SKM-1 (cell line): ENCODE results near the gene PRG3.
A peak's percentile ranks its signal among the peaks of the same experiment; 100 is the strongest.
"Not testable (repeated sequence)": the region's sequence is repeated elsewhere in the genome, so short reads cannot be mapped to it uniquely, and the experiment has no call there.

Experiments used
- DNase-seq: peaks from one replicate; lab custom pipeline; 2025; ENCODE audit not compliant: unreplicated experiment; lab: John Stamatoyannopoulos, UW

The PRG3 gene

DNA sequence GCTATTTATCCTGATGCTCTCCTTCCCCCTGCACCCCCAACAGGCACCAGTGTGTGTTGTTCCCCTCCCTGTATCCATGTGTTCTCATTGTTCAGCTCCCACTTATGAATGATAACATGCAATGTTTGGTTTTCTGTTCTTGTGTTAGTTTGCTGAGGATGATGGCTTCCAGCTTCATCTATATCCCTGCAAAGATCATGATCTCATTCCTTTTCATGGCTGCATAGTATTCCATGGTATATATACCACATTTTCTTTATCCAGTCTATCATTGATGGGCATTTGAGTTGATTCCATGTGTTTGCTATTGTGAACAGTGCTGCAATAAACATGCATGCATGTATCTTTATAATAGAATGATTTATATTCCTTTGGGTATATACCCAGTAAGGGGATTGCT, 19.5 kb downstream of the PRG3 start:
- not testable (repeated sequence) for DNase-seq

DNA sequence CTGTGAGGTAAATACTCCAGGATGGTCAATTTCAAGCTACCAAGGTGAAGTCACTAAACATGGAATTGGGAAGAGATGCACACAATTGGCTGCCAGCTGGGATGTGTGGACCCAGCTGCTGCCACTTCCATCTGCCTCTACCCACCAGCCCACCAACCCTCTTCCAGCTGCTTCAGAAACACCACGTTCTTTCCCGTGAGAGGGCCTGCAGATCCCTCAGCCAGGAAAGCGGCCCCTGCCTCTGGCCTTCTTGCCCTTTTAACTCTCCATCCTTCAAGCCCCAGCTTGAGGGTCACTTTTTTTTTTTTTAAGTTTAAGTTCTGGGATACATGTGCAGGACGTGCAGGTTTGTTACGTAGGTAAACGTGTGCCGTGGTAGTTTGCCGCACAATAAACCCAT, 20.0 kb downstream of the PRG3 start:
- no peak for DNase-seq

DNA sequence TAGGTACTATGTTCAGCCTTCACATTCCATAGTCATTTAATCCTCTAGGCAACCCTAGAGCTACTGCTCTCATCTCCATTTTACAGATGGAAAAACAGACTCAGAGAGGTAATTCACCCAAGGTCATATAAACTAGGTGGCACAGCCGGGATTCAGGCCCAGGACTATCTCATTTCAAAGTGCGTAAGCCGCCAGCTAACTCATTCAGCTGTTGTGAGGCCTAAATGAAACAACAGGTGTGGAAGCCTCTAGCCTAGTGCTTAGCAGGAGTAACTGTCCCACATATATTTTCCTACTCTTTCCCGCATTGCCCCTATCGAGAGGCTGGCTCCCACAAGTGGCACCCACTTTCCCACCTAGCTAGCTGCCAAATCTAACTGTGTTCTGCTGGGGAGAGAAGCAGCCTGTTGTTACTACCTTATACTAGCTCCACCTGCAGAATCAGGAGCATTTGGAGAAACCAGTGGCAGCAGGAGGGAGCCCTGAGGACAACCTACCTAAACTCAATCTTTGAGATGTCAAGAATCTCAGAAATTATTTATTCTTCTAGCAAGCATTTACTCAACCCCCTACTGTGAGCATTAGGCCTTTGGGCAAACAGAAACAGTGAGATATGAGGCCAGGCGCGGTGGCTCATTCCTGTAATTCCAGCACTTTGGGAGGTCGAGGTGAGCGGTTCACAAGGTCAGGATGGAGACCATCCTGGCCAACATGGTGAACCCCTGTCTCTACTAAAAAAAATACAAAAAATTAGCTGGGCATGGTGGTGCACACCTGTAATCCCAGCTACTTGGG, 20.9 kb downstream of the PRG3 start:
- no peak for DNase-seq

DNA sequence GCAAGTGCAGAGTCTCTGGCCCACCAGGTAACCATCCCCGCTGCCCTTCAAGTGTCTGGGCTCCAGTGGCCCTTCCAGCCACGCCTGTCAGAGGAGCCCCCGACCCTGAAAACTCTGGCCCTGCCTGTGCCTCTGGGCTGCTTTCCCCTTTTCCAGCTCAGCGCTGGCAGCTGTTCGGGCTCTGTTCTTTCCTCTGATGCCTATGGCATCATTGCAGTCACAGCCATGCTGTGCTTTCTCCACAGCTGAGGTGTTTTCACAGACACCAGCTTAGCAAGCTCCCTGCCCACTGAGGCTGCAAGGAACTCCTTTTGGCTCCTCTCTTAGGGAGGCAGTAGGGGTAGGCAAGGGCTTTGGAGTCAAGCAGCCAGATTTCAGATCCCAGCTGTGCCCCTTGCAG, 21.6 kb downstream of the PRG3 start:
- no peak for DNase-seq

DNA sequence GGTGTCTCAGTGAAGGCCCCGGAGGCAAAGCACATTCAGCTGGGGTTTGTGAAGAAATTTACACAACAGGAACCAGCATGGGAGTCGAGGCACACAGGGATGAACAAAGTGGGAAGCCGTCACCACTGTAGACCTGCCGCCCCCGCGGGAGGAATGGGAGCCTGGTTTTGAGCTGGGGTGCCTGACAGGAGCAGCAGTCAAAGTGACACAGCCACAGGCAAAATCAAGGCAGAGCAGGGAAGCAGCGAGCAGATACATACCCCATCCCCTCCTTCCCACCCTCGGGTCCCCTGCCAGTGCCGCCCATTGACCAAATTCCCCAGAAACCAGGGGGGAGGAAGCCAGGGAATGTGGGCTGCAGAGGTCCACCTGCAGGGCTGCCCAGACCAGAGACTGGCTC, 22.0 kb downstream of the PRG3 start:
- DNase-seq: no peak

DNA sequence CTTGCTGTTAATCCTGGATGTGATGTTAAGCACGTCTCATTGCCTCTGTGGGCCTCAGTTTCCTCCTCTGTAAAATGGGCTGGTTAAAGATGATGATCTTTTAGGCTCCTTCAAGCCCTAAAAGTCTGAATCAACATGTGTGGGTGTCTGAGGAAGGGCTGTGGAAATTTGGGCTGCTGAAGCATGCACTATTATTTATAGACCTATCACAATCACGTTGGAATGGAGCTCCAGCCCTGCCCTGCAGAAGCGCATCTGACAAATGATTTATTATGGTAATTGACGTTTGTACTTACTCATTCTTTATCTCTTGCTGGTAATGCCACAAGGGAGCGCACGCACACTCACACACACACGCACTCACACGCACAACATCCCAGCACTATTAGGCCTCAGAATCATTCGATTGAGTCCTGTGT, 22.4 kb downstream of the PRG3 start:
- DNase-seq: no peak

DNA sequence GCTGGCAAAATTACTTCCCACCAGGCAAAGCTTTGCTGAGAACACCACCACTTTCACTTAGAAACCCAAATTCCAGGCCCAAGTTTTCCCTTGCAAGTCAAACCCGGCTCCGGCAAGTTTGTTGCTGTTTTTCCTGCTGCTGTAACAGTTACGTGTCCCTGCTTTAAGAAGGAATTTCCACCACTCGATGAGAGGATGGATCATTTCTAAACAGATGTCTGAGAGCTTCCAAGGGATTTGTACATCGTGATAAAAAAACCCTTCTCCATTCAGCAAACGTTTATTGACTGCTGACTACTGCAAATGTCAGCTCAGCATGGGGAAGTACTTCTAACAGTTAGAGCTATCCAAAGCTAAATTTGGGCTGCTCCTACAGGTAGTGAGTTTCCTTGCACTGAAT, 23.1 kb downstream of the PRG3 start:
- no peak for DNase-seq

DNA sequence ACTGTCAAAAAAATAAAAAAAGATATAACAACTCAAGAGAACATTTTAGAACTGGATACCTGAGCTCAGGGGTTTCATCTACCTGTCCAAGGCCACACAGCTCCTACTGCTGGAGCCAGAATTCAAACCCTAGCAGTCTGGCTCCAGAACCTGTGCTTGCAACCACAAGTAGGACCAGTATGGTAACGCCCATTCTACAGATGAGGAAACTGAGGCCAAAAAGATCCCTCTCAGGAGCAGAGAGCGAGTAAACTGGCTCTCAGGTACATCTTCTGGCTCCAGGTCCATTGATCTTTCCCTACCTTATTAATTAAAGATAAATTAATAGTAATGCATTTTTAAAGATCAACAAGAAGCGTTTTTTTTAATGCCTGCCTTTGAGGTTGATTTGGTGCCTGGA, 23.6 kb downstream of the PRG3 start:
- DNase-seq: no peak

DNA sequence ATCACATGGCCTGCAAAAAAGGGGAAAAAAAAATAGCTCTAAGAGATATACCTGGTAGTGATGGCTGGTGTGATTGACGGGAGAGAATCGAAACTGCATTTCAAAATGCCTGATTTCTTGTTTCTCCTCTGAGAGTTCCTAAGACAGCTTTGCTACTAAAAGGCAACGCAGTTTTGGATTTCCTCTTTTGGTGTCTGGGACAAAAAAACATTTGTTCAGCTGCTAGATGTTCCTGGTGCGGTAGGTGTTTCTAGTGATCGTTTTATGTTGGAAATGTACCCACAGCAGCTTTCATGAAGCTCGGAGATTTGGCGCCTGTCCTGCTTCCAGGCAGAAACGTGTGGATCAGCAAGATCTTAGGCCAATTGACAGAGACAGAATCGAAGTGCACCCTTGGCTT, 24.7 kb downstream of the PRG3 start:
- DNase-seq: no peak

DNA sequence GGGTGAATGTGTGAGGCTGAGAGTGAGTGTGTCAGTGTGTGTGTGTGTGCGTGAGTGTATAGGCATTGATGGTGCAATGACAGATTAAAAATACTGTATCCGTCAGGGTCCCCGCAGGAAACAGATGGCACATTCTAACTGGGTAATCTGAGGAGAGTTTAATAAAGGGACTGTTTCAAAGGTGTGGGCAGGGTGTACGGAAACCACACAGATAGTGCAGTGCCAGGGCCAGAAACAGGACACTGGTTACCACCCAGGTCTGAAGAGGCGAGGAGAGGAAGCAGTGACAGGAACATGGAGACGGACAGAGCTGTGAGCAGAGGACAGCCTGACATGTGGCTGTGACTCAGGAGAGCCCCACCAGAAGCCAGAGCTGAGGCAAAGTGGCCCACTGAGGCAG, 26.3 kb downstream of the PRG3 start:
- DNase-seq: no peak

DNA sequence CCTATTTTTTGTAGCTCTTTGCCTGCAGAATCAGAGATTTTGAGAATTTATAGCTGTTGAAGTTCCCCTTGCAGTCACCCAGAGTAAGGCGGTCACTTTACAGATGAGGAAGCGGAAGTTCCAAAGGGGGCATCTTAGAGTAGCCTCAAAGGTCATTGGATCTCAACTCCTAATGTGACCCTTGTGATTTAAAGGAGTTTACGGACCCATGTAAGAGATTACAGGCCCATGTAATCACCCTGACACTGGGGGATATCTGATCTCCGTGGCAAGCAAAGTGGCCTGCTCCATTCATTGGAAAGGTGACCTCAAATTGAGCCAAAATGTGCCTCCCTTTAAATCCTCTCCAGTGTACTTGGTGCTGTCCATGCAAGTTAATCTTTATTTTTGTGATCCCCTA, 27.1 kb downstream of the PRG3 start:
- DNase-seq: no peak

DNA sequence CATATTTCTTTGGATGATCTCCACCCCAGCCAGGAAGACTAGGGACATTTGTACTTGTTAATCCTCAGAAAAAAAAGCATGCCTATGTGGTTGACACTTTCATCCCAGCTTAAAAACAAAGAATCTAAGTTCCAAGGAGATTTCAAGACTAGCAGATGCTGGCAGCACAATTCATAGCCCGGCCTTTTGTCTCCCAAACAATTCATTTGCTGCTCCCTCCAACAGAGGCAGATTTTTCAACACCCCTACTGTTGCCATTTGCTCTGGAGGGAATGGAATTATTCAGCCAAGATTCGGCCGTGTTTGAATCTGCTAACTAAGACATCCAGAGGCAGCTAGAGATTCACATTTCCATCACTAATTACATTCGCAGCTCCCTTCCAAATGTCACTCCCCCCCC, 27.5 kb downstream of the PRG3 start:
- no peak for DNase-seq

DNA sequence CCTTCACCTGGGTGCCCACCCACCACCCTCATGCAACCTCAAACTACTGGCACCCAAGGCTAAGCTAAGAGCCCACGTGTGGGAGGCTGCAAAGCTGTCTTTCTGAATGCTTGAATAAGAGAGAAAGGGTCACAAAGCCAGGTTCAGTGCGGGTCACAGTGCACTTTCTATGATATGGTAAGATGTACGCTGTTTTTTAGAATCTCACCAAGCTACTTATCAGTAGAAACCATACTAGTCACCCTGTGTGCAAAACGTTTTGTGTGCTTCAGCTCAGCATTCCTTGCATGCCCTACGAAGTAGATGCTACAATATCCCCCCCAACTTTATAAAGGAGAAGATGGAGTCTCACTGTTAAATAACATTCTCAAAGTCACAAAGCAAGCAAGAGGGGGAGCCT, 27.9 kb downstream of the PRG3 start:
- no peak for DNase-seq

DNA sequence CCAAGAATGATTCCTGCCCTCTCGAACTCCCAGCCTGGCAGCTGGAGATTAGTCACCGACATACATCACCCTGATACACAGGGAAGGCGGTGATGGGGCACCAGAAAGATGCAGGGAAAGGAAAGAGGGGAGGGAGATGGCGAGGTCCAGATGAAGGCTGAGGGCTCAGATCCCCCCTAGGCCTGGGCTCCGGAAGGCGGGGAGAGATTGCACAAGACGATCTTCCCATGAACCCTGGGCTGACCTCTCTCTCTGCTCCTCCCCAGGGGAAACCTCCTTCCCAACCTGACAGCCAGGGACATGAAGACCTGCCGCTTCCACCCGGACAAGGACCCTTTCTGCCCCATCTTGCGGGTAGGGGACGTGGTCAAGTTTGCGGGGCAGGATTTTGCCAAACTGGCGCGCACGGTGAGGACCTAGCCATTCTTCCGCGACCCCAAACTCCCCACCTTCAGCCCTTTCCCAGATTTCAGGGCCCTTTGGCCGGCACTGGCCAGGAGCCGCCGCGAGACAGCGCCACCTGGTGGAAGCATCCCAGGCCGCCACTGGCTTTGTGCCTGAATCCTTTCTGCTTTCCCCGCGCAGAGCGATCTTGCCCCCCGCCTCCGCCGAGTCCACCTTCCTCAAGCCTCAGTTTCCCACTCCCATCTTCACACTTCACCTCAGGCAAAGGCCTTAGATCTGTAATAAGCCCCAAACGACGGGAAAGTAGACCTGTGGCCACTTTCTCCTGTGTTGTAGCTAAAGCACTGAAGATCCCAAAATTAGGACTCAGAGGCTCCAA, 31.3 kb downstream of the PRG3 start:
- DNase-seq: peak; percentile 23

DNA sequence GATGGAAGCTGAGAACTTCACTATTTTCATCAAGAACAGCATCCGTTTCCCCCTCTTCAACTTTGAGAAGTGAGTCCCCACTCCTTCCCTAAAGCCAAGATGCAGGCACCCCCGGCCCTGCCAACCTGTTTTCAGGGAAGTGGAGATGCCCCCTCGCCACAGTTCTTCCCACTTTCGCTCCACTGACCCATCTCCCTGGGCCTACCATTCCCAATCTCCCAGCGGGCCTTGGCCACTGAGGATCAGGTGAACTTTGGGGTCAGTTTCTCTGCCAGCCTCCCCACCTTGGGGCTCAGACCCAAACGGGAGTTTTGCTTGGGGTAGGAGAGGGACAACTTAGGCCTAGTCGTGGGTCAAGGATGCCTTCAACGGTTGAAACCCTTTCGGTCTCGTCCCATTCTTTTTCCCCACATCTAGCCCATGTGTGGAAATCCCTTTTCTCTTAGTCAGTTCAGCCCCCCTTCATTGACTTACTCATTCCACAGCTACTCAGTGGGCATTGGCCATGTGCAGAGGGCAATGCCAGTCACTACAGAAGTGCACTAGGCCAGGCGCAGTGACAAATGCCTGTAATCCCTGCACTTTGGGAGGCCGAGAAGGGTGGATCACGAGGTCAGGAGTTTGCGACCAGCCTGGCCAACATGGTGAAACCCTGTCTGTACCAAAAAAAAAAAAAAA, 32.2 kb downstream of the PRG3 start:
- no peak for DNase-seq

DNA sequence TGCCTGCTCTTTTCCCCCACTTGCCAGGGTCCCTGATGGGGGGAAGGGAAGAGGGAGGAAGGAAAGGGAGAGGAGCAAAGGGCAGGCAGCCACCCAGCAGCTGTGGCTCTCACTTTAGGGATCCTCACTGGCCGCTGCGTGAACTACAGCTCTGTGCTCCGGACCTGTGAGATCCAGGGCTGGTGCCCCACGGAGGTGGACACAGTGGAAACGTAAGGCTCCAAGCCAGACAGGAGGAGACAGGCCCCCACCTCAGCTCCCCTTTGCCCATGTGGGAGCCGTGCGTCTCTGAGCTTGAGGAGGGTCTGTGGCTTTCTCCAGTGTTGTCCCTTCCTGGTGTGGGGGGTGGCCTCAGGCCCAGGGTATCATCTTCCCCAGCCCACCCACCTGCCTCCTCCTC, 32.9 kb downstream of the PRG3 start:
- DNase-seq: no peak

DNA sequence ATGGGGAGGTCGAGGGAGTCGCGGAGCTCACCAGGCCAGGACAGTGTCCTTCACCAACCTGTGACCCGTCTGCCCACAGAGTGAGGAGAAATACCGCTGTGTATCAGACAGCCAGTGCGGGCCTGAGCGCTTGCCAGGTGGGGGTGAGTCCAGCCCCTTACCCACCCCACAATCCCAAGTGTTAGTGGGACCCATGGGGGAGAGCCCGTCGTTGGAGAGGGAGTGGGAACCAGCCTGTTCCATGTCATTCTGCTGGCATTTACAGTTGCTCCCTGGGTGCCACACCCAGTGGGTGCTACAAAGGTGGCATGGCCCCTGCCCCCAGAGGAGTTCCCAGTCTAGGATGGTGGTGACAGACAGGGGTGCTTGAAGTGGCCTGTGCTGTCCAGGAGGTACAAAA, 33.6 kb downstream of the PRG3 start:
- no peak for DNase-seq

DNA sequence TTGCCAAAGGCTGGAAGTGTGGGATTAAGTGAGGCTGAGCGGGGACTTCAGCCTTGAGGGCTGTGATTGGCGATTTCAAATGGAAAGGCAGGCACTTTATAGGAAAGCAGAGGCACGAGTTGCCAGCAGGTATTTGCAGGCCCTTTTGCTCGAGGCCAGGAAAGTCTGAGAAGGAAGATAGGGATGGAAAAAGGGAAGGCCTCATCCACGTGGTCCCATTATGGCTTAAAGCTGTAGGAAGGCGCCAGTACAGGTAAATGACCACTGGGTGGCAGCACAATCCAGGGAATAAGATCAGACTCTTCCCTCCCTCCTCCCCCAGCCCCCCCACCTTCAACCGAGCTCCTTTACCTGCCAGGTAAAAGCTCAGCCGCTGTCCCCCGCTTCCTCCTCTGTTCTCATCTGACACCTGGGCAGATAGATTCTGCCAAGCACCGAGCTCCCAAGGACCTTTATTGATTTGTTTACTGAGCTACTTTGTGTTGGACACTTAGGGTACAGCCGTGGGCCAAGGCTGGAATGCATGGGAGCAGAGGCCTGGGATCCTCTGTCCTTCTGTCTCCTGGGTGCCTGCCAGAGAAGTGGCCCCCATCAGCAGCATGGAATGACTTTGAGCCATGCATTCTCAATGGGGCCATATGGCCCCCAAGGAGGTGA, 35.3 kb downstream of the PRG3 start:
- DNase-seq: peak; percentile 43

DNA sequence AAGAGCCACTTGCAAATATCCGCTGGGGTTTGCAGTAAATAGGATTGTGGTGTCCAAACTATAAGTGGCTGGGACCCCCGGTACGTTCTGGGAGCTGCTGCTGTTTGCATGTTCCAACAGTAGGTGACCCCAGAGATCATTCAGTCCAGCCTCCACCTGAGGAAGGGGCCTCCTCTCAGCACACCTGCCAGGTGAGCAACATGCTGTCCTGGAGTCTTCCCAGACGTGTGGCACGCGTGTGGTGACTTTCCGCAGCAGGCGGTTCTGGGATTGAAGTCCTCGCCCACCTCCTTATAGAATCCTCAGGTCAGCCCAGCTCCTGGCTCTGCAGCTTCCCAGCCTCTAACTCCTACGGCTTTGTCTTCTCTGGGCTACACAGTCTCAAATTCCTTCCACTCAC, 36.1 kb downstream of the PRG3 start:
- DNase-seq: no peak

DNA sequence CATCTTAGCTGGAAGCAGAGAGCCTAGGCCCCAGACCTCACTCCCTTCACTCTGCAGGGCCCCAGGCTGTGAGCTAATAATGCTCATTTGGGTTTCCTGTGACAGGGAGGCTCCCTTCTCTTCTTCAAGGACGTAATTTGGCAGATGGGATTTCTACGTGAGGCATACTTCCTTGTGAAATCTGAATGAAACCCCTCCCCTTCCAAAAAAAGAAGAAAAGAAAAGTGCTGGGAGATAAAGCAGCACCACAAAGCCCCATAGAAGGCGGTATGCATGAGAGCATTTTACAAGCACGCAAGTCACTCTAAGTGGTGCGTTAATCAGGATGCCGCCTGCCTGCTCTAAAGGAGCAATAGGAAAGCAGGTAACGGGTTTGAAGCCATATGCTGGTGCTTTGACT, 37.1 kb downstream of the PRG3 start:
- no peak for DNase-seq

DNA sequence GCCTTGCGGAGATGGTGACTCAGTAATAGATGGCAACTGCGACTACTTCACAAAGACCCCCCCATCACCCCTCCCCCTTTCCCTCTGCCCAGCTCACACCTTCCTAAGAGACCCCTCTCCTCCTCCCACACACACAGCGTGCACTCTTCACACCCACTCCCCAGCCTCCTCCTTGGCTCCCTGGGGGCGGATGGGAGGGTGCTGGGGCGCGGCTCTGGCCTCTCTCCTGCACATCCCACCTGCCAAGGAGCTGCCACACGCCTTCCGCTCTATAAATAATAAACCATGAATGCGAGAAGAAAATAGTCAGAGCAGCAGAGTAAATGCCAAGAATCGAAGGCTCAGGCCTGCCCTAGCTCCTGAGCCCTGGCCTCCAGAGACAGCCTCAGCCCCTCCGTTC, 38.2 kb downstream of the PRG3 start:
- DNase-seq: no peak
